GM18505 (cell line): ENCODE measurements around the gene DUSP5.

Source experiments
- ATAC-seq: cut with Tn5 transposase; IDR thresholded peaks from one replicate; pipeline ENCODE4 v1.9.1; 2021; ENCODE audit not compliant: unreplicated experiment
- POLR2A ChIP-seq: IDR thresholded peaks from 4 replicates; pipeline ENCODE4 v1.6.1; 2011; ENCODE audit warnings: borderline replicate concordance; ENCODE audit not compliant: insufficient read depth, insufficient read length; ENCODE audit errors: extremely low read depth

The DUSP5 gene

DNA sequence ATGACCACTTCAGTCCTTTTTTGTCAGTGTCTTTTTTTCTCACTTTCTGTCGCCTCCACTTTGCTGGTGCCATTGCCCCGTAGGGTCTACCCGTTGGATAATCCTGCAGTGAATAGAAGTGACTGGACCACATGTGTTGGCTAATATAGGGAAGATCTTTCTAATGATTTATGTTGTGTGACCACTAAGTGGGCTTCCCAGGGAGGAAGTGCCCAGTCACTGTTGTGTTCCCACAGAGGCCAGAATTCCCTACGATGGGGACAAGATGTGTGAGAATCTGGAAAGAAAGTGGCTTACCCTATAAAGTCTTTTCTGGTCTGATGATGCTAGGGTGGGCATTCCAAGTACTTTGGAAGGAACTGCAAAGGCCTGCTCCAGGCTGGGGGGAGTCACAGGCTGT, 41.4 kb downstream of the DUSP5 start:
- no peak for TF ChIP-seq POLR2A
- ATAC-seq = no peak

DNA sequence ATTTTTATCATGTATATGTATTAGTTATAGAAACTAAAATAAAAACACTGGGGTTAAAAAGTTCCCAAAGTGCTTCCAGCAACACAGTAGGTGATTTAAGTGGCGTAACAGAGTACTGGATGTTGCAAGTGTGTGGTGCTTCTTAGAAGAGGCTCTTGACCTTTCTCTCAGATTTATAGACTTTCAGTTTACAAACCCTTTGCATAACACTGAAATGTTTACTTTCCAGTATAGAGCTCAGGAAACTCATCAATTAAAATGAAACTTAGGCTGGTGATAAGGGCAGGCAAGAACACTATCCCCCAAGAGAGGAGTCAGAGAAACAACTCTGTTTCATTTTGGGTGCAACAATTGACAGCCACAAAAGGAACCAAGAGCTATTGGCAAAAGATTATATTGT, 42.3 kb downstream of the DUSP5 start:
- TF ChIP-seq POLR2A = no peak
- no peak for ATAC-seq

DNA sequence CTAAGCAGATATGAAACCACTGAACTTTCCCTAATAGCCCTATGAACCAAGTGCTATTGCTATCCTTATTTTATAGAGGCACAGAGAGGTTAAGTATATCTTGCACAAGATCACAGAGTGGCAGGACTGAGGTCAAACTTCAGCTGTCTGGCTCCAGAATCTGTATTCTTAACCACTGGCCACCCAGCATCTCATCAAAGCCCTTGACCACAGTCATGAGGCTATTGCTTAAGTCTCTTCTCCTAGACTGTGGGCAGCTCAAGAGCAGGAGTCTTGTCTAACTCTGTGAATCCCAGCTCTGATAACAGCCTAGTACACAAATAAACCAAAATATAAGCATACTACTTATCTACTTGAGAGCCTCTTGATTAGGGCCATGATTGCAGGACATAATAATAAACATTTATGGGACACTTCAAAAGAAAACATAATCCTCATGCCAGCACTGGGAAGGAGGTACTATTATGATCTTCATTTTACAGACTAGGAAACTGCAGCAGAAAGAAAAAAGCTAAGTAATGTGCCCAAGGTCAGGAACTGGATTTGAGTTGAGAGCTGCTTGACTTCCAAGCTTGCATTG, 47.3 kb downstream of the DUSP5 start:
- TF ChIP-seq POLR2A = no peak
- ATAC-seq = no peak

DNA sequence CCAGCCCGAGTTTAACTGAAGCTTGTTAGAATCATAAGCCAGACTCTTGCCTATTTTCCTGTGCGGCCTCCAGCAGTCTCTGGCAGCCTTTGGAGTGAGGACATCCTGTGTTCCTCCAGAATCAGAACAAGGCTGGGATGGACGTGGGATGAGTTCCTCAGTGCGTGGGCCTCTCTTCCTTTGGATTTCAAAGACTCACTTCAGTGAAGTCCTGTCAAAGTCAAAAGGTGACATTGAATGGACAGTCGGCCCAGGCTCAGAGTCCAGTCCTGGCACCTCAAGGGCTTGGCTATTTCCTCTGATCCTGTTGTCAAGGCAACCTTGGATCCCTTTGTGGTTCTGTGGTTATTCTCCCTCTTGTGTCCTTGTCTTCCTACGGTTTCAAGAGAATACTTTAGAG, 48.4 kb downstream of the DUSP5 start:
- TF ChIP-seq POLR2A = no peak
- ATAC-seq = no peak

DNA sequence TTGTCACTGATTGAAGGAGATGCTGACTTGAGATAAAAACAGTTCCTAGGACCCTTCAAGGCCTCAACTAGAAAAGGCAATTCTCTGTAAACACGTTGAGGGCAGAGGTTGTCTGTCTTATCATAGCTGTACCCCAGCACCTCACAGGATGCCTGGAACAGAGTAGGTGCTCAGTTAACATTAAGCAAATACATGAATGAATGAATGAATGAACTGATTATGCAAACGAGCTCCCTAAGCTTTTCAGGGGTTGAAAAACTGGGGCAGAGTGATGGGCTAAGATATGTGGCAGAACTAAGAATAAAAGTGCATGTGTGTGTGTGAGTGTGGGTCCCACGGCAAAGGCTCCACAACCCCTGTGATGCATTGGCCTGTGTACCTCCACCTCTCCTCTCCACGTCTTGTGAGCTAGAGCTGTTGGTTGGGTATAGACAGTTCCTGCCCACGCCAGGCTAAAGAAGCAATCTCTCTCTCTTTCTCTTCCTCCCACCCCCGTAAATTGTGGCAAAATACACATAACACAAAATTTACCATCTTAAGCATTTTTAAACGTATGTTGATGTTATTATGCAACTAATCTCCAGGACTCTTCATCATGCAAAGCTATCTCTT, 48.9 kb downstream of the DUSP5 start:
- ATAC-seq = no peak
- TF ChIP-seq POLR2A = no peak

DNA sequence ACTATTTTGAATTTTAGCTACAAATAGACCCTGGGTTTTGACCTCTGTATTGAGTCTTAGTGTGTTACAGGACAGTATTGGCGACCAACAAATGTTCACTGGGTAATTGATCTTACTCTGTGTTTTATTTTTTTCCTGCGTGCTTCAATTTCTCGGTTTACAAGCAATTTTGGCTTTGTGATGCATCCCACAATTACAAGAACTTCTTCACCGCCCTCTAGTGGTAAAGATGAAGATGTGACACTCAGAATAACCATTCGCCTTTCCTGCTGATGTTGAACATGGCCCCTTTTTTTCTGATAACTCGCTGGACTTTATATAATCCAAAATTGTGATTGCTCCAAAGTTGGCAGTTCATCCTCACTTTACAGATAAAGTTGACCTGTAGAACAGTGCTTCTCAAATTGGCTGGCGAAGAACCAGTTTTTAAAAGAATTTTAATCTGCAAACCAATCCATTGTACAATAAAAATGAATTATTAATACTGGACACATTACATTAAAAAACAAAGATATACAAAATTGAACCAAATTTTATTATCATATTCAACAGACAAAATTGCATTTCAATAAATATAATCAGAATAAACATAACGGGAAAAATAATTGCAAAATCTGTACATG, 49.5 kb downstream of the DUSP5 start:
- TF ChIP-seq POLR2A = no peak
- no peak for ATAC-seq

DNA sequence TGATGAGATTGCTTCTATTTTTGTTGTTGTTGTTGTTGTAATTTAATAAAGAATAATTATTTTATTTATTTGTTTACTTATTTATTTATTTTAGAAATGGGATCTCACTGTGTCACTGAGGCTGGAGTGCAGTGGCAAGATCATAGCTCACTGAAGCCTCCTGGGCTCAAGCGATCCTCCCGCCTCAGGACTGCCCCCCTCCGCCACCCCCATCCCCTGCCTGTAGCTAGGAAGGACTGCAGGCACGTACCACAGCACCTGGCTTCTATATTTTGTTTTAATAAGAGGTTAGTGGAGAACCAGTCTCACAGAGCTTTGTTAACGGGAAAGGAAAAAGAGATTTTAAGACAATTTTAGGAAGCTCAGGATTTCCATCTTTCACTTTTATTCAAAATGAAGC, 50.3 kb downstream of the DUSP5 start:
- ATAC-seq = no peak
- TF ChIP-seq POLR2A = no peak

DNA sequence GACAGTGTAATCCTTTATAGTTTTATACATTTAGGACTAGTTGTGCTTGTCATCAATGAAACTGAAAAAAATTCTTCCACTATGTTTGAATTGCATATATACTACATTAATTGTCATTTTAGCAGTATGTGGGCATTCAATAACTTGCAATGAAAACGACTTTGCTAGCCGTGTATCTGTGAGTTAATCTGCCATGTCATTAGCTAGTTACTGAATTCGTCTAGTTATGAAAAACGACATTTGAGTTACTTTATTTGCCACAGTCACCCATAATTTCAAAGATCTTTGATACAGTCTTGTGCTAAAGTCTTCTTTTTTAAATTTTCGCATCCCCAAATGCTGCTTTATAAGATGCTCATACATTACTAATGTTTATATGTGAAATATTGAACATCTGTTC, 51.5 kb downstream of the DUSP5 start:
- no peak for ATAC-seq
- TF ChIP-seq POLR2A = no peak

DNA sequence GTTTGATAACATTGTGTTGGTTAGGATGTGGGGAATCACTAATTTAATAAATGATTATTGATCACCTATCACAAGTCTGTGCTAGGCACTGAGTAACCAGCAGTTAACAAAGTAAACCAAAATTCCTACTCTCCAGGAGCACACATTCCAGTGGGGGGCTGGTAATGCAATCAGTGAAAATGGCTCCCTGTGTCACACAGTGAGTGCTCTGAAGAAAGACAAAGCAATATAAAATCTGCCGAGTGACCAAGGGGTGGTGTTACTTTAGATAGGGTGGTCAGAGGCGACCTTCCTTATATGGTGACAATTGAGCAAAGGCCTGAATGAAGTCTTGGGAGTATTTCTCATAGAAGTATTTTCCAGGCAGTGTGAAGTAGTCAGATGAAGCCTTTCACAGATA, 56.2 kb downstream of the DUSP5 start:
- no peak for TF ChIP-seq POLR2A
- no peak for ATAC-seq

DNA sequence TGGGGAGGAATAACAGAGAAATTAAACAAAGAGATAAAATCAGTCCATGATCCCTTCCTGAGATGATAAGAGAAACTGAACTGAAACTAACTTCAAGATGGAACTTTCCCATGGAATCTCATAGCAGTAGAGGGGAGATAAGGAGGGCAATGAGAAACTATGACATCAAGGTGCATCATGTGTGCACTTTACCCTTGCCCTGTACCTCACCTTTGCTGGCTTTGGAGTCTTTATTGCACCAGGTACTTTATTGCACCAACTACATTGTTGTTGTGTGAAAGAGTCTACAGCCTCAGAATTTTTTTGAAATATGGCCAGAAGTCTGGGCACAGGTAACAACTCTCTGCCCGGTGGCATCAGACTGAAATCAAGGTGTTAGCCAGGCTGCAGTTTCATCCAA, 58.6 kb downstream of the DUSP5 start:
- TF ChIP-seq POLR2A = no peak
- no peak for ATAC-seq

DNA sequence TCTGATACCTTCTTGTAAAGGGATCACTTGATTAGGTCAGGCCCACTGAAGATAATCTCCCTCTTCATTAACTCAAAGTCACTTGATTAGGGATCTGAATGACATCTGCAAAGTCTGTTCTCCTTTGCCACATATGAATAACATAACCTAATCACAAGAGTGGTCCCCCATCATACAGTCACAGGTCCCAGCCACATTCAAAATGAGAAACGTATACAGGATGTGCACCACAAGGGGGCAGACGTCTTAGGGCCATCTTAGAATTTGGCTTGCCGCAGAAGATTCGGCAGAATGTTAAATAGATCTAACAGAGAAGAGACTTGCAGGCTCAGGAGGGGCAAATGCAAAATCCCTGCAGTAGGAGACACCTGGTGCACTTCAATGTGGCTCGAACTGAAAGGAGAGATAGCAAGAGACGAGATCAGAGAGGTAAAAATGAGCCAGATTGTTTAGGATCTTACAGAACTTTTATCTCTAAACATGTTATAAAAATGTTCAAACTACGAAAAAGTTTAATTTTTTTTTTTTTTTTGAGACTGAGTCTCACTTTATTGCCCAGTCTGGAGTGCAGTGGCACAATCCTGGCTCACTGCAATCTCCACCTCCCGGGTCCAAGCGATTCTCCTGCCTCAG, 59.4 kb downstream of the DUSP5 start:
- ATAC-seq = no peak
- TF ChIP-seq POLR2A = no peak

DNA sequence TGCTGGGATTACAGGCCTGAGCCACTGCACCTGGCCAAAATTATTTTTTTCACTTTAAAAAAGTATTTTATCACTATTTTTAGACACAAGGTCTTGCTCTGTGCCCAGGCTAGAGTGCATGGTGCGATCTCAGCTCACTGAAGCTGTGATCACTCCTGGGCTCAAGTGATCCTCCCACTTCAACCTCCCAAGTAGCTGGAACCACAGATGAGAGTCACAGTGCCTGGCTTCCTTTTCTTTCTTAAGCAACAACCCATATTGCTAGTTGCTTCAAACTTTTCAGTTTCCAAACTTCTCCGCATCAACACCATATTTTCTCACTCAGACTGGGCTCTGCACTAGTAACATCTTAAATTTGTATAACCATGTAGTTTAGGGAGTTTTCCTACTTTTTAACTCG, 60.3 kb downstream of the DUSP5 start:
- no peak for ATAC-seq

DNA sequence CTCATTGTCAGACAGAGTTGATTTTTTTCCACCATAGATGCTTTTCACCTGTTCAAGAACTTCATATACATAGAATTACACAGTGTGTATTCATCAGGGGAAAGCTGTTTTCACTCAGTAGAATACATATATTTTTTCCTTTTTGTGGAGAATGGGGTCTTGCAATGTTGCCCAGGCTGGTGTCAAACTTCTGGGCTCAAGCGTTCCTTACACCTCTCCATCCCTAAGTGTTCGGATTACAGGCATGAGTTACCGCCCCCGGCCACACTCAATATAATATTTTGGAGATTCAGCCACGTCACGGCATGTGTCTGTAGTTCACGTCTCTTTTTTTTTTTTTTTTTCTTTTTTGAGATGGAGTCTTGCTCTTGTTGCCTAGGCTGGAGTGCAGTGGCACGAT, 62.3 kb downstream of the DUSP5 start:
- TF ChIP-seq POLR2A = no peak
- no peak for ATAC-seq

More for the DNA sequence above, 60.3 kb downstream of the DUSP5 start:
- TF ChIP-seq POLR2A = no peak
